Endothelial cell (in vitro differentiated cells): Measurements from ENCODE around the gene NUBPL. TPM values are rescaled to one million over a fixed set of nuclear protein-coding genes. Genes with fewer than 3 reads are reported as not detected.

Experiments
- DNase-seq: peaks from one replicate; pipeline ENCODE4 v3.0.0; 2021; ENCODE audit warnings: low spot score
- H3K27ac Mint-ChIP-seq: one replicate; pipeline ENCODE4 v1.8.0; 2021; ENCODE audit warnings: mixed read lengths, inconsistent platforms; ENCODE audit not compliant: unreplicated experiment
- H3K27me3 Mint-ChIP-seq: one replicate; pipeline ENCODE4 v1.8.0; 2021; ENCODE audit warnings: mild to moderate bottlenecking, moderate library complexity, mixed read lengths, inconsistent platforms; ENCODE audit not compliant: unreplicated experiment
- H3K36me3 Mint-ChIP-seq: one replicate; pipeline ENCODE4 v1.8.0; 2021; ENCODE audit warnings: mild to moderate bottlenecking, low read depth, mixed read lengths, inconsistent platforms; ENCODE audit not compliant: unreplicated experiment
- H3K4me1 Mint-ChIP-seq: one replicate; pipeline ENCODE4 v1.8.0; 2021; ENCODE audit warnings: mild to moderate bottlenecking, mixed read lengths, inconsistent platforms; ENCODE audit not compliant: unreplicated experiment
- H3K4me3 Mint-ChIP-seq: one replicate; pipeline ENCODE4 v1.8.0; 2021; ENCODE audit warnings: mild to moderate bottlenecking, mixed read lengths, inconsistent platforms; ENCODE audit not compliant: unreplicated experiment
- H3K9me3 Mint-ChIP-seq: one replicate; pipeline ENCODE4 v1.8.0; 2021; ENCODE audit warnings: mixed read lengths, inconsistent platforms; ENCODE audit not compliant: unreplicated experiment
- CTCF ChIP-seq: fragments of 200-600 bp; sonication (generic); IDR thresholded peaks from one replicate; pipeline ENCODE4 v1.5.0; 2021; ENCODE audit warnings: antibody characterized with exemption; ENCODE audit not compliant: unreplicated experiment
- total RNA-seq: library from RNA; stranded (reverse); fragmentation: NEBNext Ultra II Directional; extraction: Animal tissue kit (Norgen Biotek cat#: 25700); gene quantifications from one replicate; pipeline ENCODE4 v1.2.1, GENCODE V29; 2021; ENCODE audit not compliant: unreplicated experiment

Gene NUBPL
- total RNA-seq, 1 donor from 2014 or later = 11.3 TPM

- peaks cover 2% of the 10 kb centered on the region for H3K4me1 Mint-ChIP-seq
- no peak for TF ChIP-seq CTCF
- H3K27me3 Mint-ChIP-seq = no peaks in the 10 kb centered on the region
- no peaks in the 10 kb centered on the region for H3K9me3 Mint-ChIP-seq
- DNase-seq = no peak
- no peaks in the 10 kb centered on the region for H3K36me3 Mint-ChIP-seq
- H3K27ac Mint-ChIP-seq = no peak overlapping the region
- no peak overlapping the region for H3K4me3 Mint-ChIP-seq
Observed at GRCh38 chr14:31677630-31678029, 116.4 kb downstream of the NUBPL start.

DNA sequence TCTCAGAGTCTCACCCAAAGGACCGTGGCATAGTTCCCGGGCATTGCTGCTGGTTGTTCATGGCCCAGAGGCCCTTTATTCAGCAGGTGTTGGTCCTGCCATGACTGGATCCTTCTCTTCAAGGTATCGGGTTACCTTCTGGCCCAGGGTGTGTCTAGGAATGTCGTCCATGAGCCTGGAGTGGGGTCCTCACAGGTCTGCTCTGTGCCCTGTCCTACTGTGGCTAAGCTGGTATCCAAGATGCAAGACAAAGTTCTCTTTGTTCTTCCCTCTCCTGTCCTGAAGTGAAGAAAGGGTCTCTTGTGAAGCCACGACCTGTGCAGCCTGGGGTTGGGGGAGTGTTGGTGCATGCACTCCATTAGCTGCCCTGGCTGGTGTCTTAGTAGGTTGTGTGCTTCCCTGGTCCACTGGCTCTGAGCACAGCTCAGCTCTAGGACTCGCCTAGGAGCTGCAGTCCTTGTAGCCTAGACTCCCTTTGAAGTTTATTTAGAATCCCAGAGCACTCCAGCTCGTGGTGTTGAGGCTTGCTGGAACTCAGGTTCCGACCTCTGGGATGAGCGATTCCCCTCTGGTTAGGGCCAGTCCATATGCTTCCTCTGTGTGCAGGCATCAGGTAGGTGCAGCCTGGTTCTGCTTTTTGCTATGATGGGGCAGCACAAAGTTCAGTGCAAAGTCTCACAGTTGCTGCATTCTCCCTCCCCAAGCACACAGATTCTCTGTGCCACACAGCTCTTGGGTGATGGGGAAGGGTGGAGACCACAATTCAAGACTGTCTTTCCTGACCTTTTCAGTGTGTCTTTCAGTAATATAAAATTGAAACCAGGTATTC lies 117.4 kb downstream of the NUBPL start:
- H3K27me3 Mint-ChIP-seq = no peaks in the 10 kb centered on the region
- H3K4me1 Mint-ChIP-seq = peaks cover 2% of the 10 kb centered on the region
- H3K9me3 Mint-ChIP-seq = no peaks in the 10 kb centered on the region
- H3K4me3 Mint-ChIP-seq = no peak overlapping the region
- H3K27ac Mint-ChIP-seq = no peak overlapping the region
- no peak for DNase-seq
- H3K36me3 Mint-ChIP-seq = no peaks in the 10 kb centered on the region
- no peak for TF ChIP-seq CTCF

DNA sequence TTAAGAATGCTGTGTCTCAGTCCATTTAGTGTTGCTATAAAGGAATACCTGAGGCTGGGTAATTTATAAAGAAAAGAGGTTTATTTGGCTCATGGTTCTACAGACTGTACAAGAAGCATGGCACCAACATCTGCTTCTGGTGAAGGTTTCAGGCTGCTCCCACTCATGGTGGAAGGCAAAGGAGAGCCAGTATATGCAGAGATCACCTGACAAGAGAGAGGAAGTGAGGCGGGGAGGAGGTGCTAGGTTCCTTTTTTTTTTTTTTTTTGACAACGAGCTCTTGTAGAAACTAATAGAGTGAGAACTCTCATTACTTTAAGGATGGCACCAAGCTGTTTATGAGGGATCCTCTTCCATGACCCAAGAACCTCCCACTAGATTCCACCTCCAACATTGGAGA lies 121.6 kb downstream of the NUBPL start:
- DNase-seq = no peak
- no peak overlapping the region for H3K27ac Mint-ChIP-seq
- H3K9me3 Mint-ChIP-seq = no peaks in the 10 kb centered on the region
- H3K4me3 Mint-ChIP-seq = no peak overlapping the region
- TF ChIP-seq CTCF = no peak
- H3K36me3 Mint-ChIP-seq = no peaks in the 10 kb centered on the region
- H3K4me1 Mint-ChIP-seq = peaks cover 2% of the 10 kb centered on the region
- H3K27me3 Mint-ChIP-seq = no peaks in the 10 kb centered on the region

- no peaks in the 10 kb centered on the region for H3K27me3 Mint-ChIP-seq
- no peaks in the 10 kb centered on the region for H3K9me3 Mint-ChIP-seq
- H3K4me1 Mint-ChIP-seq = no peaks in the 10 kb centered on the region
- no peak overlapping the region for H3K27ac Mint-ChIP-seq
- TF ChIP-seq CTCF = no peak
- DNase-seq = no peak
- H3K4me3 Mint-ChIP-seq = no peak overlapping the region
- no peaks in the 10 kb centered on the region for H3K36me3 Mint-ChIP-seq
Observed at GRCh38 chr14:31687726-31688125, 126.5 kb downstream of the NUBPL start.

DNA sequence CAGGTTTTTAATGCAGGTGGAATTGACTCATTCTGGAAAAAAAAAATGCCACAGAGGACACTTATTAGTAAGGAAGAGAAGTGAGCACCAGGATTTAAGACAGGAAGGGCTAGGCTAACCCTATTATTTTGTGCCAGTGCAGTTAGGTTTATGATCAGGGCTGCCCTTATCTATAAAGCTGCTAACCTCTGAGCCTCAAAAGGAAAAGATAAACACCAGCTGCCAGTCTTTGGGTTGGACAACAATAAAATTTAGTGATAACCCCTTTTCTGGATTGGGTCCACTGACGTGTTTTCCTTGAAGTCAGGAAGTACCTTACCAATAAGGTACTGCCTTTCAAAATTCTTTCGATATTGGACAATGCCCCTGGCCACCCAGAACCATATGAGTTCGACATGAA lies 128.9 kb downstream of the NUBPL start:
- no peak for DNase-seq
- H3K27ac Mint-ChIP-seq = no peak overlapping the region
- H3K36me3 Mint-ChIP-seq = no peaks in the 10 kb centered on the region
- no peaks in the 10 kb centered on the region for H3K9me3 Mint-ChIP-seq
- no peaks in the 10 kb centered on the region for H3K27me3 Mint-ChIP-seq
- no peak for TF ChIP-seq CTCF
- H3K4me3 Mint-ChIP-seq = no peak overlapping the region
- no peaks in the 10 kb centered on the region for H3K4me1 Mint-ChIP-seq
